GM10266 (cell line): ENCODE measurements around the gene HOXA7.

Experiments used
- DNase-seq: peaks from one replicate; pipeline ENCODE4 v3.0.0; 2012; ENCODE audit errors: extremely low spot score
- CTCF ChIP-seq: IDR thresholded peaks from 2 replicates; pipeline ENCODE4 v1.5.1; 2012; ENCODE audit warnings: mild to moderate bottlenecking, low read depth; ENCODE audit not compliant: control insufficient read depth, insufficient read depth; ENCODE audit errors: missing control alignments

Gene HOXA7

DNA sequence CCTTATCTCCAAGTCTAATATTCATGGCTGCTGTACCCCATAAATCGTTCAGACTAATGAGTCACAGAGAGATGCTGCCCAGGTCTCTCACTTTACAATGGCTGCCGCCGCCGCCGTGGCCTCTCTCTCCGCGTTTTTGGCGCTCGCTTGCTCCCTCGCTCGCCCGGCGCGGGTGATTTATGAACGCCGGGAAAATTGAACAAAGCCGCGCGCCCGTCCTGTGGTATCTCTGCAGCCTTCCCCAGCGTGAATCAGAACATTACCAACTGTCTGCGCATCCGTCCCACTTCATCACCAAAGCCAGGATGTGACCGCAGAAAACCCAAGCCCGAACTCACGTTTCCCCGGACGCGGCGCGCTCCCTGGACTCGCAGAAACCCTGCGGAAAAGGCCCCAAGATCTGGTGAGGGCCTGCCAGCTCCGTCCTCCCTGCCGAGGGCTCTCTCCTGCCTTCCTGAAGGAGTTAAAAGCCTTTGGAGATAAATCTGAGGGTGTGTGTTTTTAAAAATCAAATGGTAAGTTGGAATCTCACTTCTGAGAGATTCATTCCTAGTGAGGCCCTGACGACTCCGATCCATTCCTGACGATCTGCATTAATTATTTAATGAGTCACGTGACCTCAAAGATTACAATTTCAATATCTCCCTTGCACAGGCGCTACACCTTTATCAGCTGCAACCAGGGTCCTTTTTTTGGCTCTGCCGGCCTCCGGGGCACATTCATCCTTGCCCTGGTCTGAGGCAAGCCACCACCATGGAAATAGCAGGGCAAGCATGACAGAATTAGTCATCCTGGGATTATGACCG lies 32.2 kb downstream of the HOXA7 start:
- DNase-seq: no peak
- no peak for TF ChIP-seq CTCF

GRCh38 chr7:27123477-27124053 lies 32.9 kb downstream of the HOXA7 start:
- no peak for TF ChIP-seq CTCF
- no peak for DNase-seq

DNA sequence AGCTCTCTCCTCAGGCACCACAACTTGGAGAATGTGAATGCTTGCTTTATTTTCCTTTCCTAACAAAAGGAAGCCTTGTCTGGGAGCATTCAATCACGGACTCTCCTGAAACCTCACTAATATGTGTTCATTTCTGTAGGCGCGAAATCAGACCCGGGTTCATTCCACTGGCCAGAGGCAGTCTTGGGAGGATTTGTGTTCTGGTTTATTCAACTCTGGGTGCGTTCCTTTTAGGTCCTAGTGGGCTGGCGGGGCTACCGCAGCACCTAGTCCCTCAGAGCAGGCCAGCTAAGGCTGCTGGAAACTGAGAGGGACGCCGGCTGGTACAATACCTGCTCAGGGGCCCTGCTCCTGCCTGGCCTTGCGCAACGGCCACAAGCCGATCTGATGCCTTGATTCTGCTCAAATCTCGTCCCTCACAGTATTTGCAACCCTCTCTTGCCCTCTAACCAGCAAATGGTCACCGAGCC lies 33.4 kb downstream of the HOXA7 start:
- no peak for DNase-seq
- no peak for TF ChIP-seq CTCF

DNA sequence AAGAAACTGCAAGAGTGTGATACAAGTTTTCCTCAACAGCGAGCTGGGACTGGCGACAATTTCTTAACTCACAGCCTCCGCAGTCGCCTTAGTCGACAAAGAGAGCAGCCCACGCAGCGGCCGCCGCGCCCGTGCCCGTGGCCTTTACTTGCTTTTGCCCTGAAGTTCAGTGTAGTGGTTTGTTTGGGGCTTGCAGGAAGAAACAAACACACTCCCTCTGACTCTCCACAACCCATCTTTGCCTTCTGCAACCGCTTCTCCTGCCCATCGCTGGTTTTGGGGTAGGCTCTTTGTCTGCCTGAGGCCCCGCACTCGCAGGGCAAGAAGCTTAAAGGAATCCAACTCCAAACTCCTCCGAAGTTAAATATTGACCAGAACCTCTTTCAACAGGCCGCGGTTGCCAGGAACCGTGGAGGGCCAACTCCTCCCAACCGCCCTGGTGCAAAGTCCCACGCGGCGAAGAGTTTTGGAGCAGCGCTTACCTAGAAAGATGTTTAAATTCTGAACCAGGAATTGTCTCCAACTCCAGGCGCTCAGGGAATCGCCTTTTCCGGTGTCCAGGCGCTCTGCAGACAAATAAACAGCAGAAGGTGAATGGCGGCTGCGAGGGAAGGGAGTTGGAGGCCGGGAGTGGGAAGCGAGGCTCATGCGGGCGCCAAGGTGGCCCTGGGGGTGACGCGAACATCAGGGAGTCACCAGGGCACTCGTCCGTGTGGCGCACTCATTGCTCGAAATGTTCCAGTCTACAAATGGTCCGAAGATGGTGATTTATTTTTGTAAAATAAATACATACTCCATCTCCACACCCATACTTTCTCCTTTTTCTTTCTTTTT lies 34.2 kb downstream of the HOXA7 start:
- no peak for DNase-seq

GRCh38 chr7:27121684-27122076 lies 34.8 kb downstream of the HOXA7 start:
- no peak for DNase-seq
- no peak for TF ChIP-seq CTCF

More for the DNA sequence above, 34.2 kb downstream of the HOXA7 start:
- no peak for TF ChIP-seq CTCF

GRCh38 chr7:27119412-27119911 lies 37.0 kb downstream of the HOXA7 start:
- no peak for TF ChIP-seq CTCF
- no peak for DNase-seq
